Fibroblast of lung (primary cell): ENCODE measurements around the gene CRACDL. TPM values are rescaled to one million over a fixed set of nuclear protein-coding genes. Genes with fewer than 3 reads are reported as not detected.

Experiments used
- DNase-seq, 2 donors: peaks; one replicate each; pipeline versions ENCODE4 v3.0.0 to v3.0.0-alpha.2; 2010; ENCODE audit warnings: low read depth in 2 of 2
- H2AFZ ChIP-seq: 2 replicates; pipeline ENCODE4 v1.5.1; 2012; ENCODE audit warnings: low read length, control low read depth, inconsistent platforms
- H3K27ac ChIP-seq: 2 replicates; pipeline ENCODE4 v1.5.1; 2011; ENCODE audit warnings: low read length, control low read depth; ENCODE audit not compliant: insufficient read depth
- H3K27me3 ChIP-seq: 2 replicates; pipeline ENCODE4 v1.5.1; 2011; ENCODE audit warnings: mild to moderate bottlenecking, low read length; ENCODE audit not compliant: control insufficient read depth, insufficient read depth
- H3K36me3 ChIP-seq: 2 replicates; pipeline ENCODE4 v1.5.1; 2011; ENCODE audit warnings: low read length; ENCODE audit not compliant: control insufficient read depth, insufficient read depth
- H3K4me1 ChIP-seq: 2 replicates; pipeline ENCODE4 v1.5.1; 2011; ENCODE audit warnings: low read length; ENCODE audit not compliant: control insufficient read depth, insufficient read depth; ENCODE audit errors: extremely low read depth
- H3K4me2 ChIP-seq: 2 replicates; pipeline ENCODE4 v1.5.1; 2011; ENCODE audit warnings: low read length, control low read depth; ENCODE audit not compliant: insufficient read depth; ENCODE audit errors: extremely low read depth
- H3K4me3 ChIP-seq, 4 experiments: fragments of 200-600 bp in 1 of 4; sonication (generic) in 1 of 4; replicated peaks in 1 of 4; 2 replicates each; pipeline ENCODE4 v1.5.1; 2011 to 2016; ENCODE audit warnings: low read length in 4 of 4, low read depth in 3 of 4, mild to moderate bottlenecking in 3 of 4, control low read depth in 2 of 4, inconsistent platforms in 1 of 4, mixed read lengths in 1 of 4; ENCODE audit not compliant: insufficient read depth in 1 of 4; ENCODE audit errors: control extremely low read depth in 1 of 4
- H3K79me2 ChIP-seq: 2 replicates; pipeline ENCODE4 v1.5.1; 2012; ENCODE audit warnings: mild to moderate bottlenecking, low read length, inconsistent platforms; ENCODE audit not compliant: control insufficient read depth, insufficient read depth
- H3K9ac ChIP-seq: 2 replicates; pipeline ENCODE4 v1.5.1; 2011; ENCODE audit warnings: mild to moderate bottlenecking, low read length, control low read depth; ENCODE audit not compliant: insufficient read depth
- H3K9me3 ChIP-seq: 2 replicates; pipeline ENCODE4 v1.5.1; 2012; ENCODE audit warnings: low read depth, low read length; ENCODE audit not compliant: control insufficient read depth, insufficient read depth
- H4K20me1 ChIP-seq: 2 replicates; pipeline ENCODE4 v1.5.1; 2011; ENCODE audit warnings: low read length; ENCODE audit not compliant: control insufficient read depth, insufficient read depth; ENCODE audit errors: extremely low read depth
- EZH2 ChIP-seq: IDR thresholded peaks from 2 replicates; pipeline ENCODE4 v1.5.1; 2012; ENCODE audit warnings: low read length, control low read depth, mild to moderate bottlenecking; ENCODE audit errors: missing control alignments
- polyA plus RNA-seq, 2 donors: library from polyadenylated mRNA; depleted of rRNA in 1 of 2; stranded (reverse) in 1 of 2; unstranded in 1 of 2; fragments of >200 nt; gene quantifications; 2 replicates each; pipeline ENCODE4 v1.2.1, GENCODE V29; 2011 to 2012; ENCODE audit warnings: missing spikeins in 1 of 2
- total RNA-seq: library from RNA; depleted of rRNA; stranded (reverse); fragments of >200 nt; gene quantifications from 2 replicates; pipeline ENCODE4 v1.2.1, GENCODE V29; 2014
- TF ChIP-seq, protein P1 (sequence below), 2 donors: IDR thresholded peaks in 1 of 2; conservative IDR thresholded peaks in 1 of 2; 1 replicate in 1 of 2; 2 replicates in 1 of 2; pipeline ENCODE4 v1.5.1; 2011 to 2012; ENCODE audit warnings: low read length in 2 of 2, control low read depth in 1 of 2, inconsistent platforms in 1 of 2, low read depth in 1 of 2, mild to moderate bottlenecking in 1 of 2

CRACDL gene
- total and polyA plus RNA-seq, 2 donors (not counting 1 experiment from before 2014, with no cell fraction given) = not detected

DNA sequence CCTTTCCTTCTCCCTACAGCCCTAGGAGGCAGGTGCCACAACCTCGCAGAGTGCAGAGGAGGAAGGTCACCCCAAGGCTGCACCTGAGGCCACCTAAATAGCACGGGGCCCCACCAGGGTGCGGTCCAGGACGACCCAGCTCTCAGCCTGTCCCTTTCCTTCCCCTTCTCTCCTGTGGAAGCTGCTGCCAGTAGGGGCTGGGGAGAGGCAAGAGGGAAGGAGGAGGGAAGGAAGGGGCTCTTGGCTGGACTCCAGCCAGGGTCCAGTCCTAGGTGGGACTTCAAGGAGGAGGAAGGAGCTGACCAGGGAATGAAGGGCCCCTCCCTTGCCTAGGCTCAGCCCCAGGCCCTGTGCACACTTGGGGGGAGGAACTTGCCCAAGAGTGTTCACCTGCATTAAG is 11.1 kb downstream of the CRACDL start:
- no peak overlapping the region for H2AFZ ChIP-seq
- no peak for DNase-seq

GRCh38 chr2:98924038-98924830 is 11.8 kb downstream of the CRACDL start:
- Histone ChIP-seq H3K4me1 (no peaks in the 10 kb centered on the region), H3K9ac (no peak overlapping the region), H3K4me2 (no peak overlapping the region), H3K4me3 (no peak overlapping the region), H2AFZ (no peak overlapping the region), H3K36me3 (no peaks in the 10 kb centered on the region), H4K20me1 (no peaks in the 10 kb centered on the region), H3K9me3 (no peaks in the 10 kb centered on the region), H3K79me2 (no peaks in the 10 kb centered on the region), H3K27ac (no peak overlapping the region), H3K27me3 (no peaks in the 10 kb centered on the region)
- DNase-seq = no peak
- TF ChIP-seq, protein P1, sequence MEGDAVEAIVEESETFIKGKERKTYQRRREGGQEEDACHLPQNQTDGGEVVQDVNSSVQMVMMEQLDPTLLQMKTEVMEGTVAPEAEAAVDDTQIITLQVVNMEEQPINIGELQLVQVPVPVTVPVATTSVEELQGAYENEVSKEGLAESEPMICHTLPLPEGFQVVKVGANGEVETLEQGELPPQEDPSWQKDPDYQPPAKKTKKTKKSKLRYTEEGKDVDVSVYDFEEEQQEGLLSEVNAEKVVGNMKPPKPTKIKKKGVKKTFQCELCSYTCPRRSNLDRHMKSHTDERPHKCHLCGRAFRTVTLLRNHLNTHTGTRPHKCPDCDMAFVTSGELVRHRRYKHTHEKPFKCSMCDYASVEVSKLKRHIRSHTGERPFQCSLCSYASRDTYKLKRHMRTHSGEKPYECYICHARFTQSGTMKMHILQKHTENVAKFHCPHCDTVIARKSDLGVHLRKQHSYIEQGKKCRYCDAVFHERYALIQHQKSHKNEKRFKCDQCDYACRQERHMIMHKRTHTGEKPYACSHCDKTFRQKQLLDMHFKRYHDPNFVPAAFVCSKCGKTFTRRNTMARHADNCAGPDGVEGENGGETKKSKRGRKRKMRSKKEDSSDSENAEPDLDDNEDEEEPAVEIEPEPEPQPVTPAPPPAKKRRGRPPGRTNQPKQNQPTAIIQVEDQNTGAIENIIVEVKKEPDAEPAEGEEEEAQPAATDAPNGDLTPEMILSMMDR (conservative IDR thresholded peaks at IDR 0.05 in 1 of 2, IDR thresholded peaks at IDR 0.05 in 1 of 2; ENCODE audit: low read depth in 1 of 2, low read length in 2 of 2) = no peak
- TF ChIP-seq EZH2 = no peak

More for the DNA sequence above, 11.1 kb downstream of the CRACDL start:
- Histone ChIP-seq H3K9me3 (no peaks in the 10 kb centered on the region), H4K20me1 (no peaks in the 10 kb centered on the region), H3K79me2 (no peaks in the 10 kb centered on the region), H3K4me1 (no peaks in the 10 kb centered on the region), H3K27me3 (no peaks in the 10 kb centered on the region), H3K27ac (no peak overlapping the region), H3K9ac (no peak overlapping the region), H3K4me2 (no peak overlapping the region), H3K36me3 (no peaks in the 10 kb centered on the region), H3K4me3 (no peak overlapping the region)
- TF ChIP-seq, protein P1 (conservative IDR thresholded peaks at IDR 0.05 in 1 of 2, IDR thresholded peaks at IDR 0.05 in 1 of 2; ENCODE audit: low read depth in 1 of 2, low read length in 2 of 2) = no peak
- TF ChIP-seq EZH2 = no peak

GRCh38 chr2:98923244-98923940 is 12.6 kb downstream of the CRACDL start:
- Histone ChIP-seq H3K4me2 (no peak overlapping the region), H4K20me1 (no peaks in the 10 kb centered on the region), H3K9ac (no peak overlapping the region), H3K4me3 (no peak overlapping the region), H3K27ac (no peak overlapping the region), H3K9me3 (no peaks in the 10 kb centered on the region), H3K27me3 (no peaks in the 10 kb centered on the region), H3K36me3 (no peaks in the 10 kb centered on the region), H3K79me2 (no peaks in the 10 kb centered on the region), H3K4me1 (no peaks in the 10 kb centered on the region), H2AFZ (no peak overlapping the region)
- TF ChIP-seq, protein P1 (conservative IDR thresholded peaks at IDR 0.05 in 1 of 2, IDR thresholded peaks at IDR 0.05 in 1 of 2; ENCODE audit: low read depth in 1 of 2, low read length in 2 of 2) = peak in 1 of 2 donors; percentile 21
- no peak for TF ChIP-seq EZH2
- no peak for DNase-seq
